Left renal cortex interstitium (tissue), 4 donors: ENCODE results near the gene SGTA. TPM values are rescaled to one million over a fixed set of nuclear protein-coding genes. Genes with fewer than 3 reads are reported as not detected.
"Not testable (repeated sequence)": the region's sequence is repeated elsewhere in the genome, so short reads cannot be mapped to it uniquely, and the experiment has no call there.

Source experiments
- DNase-seq, 4 donors: peaks; one replicate each; pipeline ENCODE4 v3.0.0-alpha.2; 2013; ENCODE audit warnings: low read depth in 4 of 4, low spot score in 2 of 4, missing footprints in 1 of 4
- polyA plus RNA-seq, 4 donors: library from polyadenylated mRNA; unstranded; fragments of 120-200 nt; gene quantifications; one replicate each; pipeline ENCODE4 v1.2.1, GENCODE V29; 2013; ENCODE audit not compliant: insufficient read length in 4 of 4

Gene SGTA
- polyA plus RNA-seq, 4 donors, result 45.4 to 74.1 (median 64.4) TPM

DNA sequence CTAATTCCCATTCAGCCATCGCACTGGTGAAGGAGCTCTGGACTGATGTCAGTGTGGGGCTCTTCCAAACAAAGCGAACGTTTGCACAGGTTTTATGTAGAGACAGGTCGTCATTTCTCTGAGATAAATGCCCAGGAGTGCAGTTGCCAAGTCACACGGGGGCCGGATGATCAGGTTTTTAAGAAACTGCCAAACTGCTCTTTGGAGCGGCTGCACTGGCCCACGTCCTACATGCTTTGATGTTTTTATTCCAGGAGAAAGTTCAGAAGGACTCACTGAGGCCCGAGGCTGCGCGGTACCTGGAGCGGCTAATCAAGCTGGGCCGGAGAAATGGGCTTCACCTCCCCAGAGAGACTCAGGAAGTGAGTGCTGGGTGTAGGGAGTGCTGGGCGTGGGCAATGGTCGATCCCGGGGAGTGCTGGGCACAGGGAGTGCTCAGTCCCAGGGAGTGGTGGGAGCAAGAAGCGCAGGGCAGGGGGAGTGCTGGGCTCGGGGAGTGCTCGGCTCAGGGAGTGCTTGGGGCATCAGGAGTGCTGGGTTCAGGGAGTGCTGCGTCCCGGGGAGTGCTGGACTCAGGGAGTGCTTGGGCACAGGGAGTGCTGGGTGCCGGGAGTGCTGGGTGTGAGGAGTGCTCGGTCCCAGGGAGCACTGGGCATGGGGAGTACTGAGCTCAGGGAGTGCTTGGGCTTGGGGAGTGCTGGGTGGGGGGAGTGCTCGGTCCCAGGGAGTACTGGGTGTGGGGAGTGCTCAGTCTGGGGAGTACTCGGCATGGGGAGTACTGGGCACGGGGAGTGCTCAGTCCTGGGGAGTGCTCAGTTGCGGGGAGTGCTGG lies 13.0 kb upstream of the SGTA start:
- DNase-seq, result no peak

DNA sequence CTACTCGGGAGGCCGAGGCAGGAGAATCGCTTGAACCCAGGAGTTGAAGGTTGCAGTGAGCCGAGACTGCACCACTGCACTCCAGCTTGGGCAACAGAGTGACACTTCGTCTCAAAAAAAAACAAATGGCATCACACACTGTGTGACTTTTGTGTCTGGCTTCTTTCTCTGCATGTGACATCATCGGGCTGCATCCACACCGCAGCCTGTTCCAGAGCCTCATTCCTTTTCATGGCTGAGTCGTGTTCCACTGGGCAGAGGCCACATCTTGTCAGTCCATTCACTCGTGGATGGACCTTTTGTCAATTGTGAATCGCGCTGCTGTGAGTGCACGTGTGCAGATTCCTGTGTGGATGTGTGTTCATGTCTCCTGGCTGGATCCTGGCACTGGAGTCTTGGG lies 10.5 kb upstream of the SGTA start:
- no peak for DNase-seq

DNA sequence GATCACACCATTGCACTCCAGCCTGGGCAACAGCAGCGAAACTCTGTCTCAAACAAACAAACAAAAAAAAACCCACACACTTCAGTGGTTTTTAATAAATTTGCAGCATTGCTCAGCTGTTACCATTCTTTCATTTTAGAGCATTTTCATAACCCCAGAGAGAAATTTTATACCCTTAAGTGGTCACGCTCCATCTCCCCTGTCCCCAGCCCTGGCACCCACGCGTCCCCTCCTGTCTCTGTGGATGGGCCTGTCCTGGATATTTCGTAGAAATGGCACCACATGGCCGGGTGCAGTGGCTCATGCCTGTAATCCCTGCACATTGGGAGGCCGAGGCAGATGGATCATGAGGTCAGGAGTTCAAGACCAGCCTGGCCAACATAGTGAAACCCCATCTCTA lies 10.1 kb upstream of the SGTA start:
- no peak for DNase-seq

DNA sequence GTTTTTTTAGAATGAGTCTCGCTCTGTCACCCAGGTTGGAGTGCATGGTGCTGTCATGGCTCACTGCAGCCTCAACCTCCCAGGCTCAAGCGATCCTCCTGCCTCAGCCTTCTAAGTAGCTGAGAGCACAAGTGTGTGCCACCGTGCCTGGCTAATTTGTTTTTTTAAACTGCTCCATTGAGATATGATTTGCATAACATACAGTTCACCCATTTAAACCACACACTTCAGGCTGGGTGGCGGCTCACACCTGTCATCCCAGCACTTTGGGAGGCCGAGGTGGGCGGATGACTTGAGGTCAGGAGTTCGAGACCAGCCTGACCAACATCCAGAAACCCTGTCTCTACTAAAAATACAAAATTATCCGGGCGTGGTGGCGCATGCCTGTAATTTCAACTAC lies 9.6 kb upstream of the SGTA start:
- not testable (repeated sequence) for DNase-seq

DNA sequence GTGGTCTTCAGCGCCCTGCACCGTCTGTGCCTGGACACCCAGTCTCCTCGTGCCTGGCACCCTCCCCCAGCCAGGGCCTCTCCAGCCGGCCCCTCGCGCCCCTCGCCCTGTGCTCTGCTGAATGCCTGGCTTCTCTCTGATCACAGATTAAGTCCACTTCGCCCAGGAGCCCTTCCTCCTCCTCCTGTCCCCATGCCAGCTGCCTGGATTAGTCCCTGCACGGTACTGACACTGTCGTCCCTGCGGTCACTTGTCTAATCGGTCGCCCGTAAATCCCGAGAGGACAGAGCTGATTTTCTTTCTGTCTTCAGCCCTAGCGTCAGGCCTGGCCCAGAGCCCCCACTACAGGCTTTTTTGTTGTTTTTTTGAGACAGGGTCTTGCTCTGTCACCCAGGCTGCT lies 8.8 kb upstream of the SGTA start:
- no peak for DNase-seq

DNA sequence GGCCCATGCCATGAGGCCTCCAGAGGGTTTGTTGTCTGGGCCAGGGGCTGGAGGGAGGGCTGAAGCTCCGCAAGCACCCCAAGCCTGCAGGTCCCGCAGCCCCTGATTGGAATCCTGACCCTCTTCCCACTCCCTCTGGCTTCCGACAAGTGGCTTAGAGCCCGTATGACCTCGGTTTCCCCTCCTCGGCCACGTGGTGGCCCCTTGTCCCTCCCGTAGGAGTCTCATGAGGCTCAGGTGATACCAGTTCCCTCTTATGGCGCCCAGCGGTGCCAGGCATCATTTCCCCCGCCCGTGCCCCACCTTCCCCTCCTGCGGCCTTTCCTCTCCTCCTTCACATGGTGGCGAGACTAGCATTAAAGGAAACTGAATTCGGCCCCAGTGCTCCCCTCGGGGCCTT lies 8.4 kb upstream of the SGTA start:
- no peak for DNase-seq

DNA sequence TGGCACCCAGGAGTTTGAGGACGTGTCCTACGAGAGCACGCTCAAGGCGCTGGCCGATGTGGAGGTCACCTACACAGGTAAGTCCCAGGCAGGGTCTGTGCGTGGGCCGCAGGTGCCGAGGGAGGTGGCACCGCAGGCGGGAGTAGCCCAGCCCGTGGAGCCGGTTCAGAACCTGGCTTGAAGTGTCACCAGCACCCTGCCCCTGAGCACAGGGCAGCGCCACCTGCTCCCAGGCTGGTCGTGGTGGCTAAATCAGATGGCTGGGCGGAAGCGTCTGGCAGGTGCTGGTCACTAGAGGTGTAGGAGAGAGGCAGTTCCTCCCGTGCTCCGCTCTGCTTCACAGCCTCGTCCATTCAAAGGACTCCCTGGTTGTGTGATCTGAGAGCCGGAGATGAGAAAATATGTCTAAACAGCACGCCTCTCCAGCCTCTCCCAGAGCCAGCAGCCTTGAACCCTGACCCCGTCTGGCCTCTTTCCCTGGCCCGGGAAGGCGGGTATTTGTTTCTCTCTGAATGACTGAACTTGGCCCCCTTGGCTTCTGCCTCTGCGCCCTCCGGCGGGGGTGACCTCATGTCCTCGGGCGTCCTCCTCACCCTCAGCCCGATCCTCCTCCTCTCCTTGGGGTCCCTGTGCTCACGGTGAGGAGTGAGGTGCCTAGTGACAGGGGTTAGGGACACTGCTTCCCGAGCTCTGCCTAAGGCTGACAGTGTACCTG lies 7.6 kb upstream of the SGTA start:
- DNase-seq, result no peak

DNA sequence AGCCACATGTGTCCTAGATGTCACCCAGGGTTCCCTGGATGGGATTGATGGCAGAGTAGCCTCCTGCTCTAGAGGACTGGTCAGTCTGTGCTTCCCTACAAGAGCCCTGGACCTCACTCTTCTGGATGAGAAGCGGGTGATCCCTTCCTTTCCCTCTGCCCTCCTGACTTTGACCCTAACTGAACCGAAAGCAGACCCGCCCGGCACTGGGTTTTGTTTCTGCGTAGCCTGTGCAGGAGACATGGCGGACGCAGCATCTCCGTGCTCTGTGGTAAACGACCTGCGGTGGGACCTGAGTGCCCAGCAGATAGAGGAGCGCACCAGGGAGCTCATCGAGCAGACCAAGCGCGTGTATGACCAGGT lies 7.1 kb upstream of the SGTA start:
- DNase-seq, result no peak

DNA sequence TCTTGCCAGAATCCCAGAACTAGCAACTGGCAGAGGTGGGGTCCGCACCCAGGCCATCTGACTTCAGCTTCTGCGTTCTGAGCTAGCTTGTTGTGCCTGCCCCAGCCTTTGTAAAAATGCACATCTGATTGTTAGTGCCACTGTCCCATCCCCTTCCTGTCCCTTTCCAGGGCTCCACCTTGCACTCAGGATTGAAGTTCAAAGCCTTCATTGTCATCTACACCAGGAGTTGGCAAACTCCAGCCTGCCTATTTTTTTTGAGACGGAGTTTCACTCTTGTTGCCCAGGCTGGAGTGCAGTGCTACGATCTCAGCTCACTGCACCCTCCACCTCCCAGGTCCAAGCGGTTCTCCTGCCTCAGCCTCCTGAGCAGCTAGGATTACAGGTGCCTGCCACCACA lies 5.2 kb upstream of the SGTA start:
- no peak for DNase-seq

DNA sequence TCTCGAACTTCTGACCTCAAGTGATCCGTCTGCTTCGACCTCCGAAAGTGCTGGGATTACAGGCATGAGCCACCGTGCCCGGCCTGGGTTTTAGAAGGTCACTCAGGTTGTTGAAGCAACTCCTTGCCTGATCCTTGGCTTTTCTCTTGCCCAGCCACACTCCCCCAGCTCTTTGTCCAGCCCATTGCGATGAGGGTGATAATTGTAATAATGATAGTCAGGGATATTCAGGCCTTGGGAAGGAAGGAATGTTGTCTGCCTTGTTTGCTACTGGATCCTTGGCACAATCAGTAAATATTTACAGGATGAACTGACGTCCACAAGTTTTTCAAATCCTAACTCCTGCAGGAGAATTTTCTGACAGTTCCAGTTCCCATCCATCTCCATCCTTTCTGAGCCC lies 4.0 kb upstream of the SGTA start:
- DNase-seq, result no peak

DNA sequence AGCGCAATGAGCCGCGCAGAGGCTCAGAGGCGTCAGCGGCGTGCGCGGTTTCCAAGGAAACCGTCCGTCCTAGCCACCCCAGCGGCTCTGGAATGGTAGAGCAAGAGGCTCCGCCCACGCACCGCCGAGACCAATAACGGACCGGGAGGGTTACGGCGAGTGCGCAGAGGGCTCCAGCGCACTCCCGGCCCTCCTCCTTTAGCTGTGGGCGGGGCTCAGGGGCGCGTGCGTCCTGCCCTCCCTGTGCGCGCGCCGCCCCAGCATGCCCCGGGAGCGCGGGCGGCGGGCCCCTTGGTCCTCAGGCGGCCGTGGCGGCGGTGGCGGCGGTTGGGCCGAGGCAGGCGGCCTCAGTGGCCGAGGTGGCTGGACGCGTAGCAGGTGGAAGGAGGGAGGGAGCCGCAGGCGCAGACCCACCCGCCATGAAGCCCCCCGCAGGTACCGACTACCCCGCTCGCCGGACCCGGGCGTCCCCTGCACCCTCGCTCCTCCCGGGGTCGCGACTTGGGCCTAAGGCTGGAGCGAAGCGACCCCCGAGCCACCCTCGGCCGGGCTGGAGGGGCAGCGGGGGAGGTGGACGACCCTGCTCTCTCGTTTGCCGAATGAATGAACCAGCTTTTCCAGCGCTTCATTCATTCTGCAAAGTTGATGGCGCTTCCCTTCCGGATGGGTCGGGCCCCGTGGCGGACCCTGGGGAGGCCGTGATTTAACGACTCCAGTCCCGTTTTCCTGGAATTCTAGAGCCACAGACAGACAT lies 2.3 kb upstream of the SGTA start, which contains the start of gene THOP1:
Gene THOP1, plus strand, starts transcription at position 260 of the 754 bp plus-strand sequence. Its CDS starts 160 bp downstream, at position 420.
- peak; percentile 88 to 98 (median 97) for DNase-seq

DNA sequence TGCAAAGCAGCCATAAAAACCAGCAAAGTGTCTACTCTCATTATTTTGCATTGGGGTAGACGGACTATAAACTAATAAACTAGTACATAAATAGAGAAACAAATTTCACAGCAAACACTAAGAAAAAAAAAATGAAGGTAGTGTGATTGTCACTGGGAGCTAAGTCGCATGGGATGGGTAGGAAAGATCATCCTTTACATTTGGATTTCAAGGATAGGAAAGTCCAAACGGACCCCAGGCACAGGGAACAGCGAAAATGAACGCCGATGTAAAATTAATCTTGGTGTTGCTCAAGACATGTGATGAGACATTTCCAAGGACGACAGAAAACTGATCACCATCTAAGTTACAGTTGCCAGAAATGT lies 690 bp upstream of the SGTA start:
- DNase-seq, result no peak

DNA sequence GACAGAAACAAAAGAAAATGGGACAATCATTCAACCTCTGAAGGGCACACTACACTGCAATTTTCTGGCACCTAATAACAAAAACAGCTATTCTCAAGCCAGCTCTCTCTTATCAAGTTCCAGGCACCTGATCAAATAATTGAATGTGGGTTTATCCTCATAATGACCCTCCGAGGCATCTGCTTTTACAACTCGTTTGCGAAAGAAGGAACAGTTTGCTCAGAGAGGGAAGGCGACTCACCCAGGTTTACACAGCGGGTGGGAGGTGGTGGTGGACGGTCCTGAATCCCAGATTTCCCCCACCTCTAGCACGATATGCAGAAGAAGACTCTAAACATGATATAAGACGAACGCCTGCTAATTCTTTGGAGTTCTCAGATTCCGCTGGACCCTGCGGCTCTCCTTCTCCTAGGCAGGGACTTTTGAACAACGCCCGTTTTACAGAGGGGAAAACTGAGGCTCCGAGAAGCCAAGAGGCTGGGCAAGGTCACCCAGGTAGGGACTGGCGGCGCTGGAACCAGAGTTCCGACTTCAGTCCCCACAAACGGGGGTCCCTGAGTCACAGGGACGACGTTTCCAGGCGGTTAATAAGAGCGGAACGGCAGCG lies 641 bp downstream of the SGTA start:
- DNase-seq, result no peak

DNA sequence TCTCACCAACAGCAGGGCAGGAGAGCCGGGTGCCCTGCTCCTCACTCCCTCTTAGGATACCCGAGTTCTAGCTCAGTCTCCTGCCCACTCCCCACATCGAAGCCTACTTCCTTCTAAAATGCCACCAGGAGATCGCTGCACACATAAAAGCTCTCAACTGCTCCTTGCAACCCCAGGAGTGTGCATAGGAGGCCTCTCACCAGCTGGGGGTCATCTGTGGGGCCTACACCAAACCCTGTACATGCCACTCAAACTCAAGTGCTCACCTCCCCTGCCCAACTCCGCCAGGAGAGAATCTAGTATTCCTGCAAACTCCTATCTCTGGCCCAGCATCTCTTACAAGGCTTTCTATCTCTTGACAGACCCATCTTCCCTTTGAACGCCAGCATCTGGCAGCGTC lies 2.8 kb downstream of the SGTA start:
- DNase-seq, result no peak

DNA sequence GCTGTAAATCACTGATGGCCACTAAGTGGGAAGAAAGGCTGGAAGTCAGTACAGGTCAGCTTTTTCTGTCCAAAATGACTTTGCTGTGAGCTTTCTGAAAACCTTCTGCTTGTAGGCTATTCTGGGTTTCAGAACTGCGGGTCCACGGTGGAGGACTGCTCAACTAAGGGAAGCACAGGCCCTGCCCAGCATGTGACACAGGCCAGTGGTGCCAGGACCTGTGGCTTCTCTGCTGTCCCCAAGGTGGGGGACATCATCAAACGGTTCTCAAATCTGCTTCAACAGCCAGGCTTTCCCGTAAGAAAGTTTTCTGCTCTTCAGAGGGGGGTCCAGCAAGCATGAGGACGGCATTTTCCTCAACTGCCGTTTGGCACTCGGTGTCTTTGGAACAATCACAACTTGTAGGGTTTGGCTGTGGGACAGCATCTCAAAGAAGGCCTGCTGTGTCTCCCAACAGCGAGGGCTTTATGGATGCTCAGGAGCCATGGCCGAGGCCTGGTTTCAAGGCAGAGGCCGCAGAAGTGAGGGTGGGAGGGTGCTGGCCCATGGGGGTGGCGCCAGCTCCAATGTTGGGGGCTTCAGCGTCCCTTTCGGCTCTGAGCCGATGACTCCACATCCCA lies 3.8 kb downstream of the SGTA start:
- DNase-seq, result no peak

DNA sequence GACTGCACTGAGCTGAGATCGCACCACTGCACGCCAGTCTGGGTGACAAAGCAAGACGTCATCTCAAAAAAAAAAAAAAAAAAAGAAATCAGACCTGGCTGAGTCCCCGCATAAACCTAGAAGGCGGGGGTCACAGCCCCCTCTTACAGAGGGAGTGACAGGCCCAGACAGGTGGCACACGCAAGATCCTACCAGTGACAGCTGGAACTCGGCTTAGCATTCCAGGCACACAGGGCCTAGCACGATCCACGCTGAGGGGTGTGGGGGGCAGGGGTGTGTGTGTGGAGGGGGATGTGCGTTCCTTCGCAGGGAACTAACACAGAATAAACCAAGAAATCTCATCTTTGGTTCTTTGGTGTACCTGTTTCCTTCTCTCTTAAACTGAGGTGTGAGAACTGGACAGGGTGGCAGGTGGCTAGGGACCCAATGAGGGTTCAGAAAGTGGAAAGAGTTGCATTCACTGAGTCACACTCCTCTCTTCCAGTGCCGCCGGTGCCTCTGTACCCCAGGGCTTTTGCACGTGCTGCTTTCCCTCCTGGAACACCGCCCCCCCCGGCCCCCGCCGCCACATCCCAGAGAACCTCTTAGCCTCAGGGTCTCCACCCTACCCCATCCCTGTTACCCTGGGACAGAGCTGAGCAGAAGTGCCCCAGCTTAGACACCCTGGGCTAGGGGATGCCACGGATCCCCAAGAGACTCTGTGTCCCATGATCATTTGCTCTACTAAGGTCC lies 5.0 kb downstream of the SGTA start:
- DNase-seq, result no peak

DNA sequence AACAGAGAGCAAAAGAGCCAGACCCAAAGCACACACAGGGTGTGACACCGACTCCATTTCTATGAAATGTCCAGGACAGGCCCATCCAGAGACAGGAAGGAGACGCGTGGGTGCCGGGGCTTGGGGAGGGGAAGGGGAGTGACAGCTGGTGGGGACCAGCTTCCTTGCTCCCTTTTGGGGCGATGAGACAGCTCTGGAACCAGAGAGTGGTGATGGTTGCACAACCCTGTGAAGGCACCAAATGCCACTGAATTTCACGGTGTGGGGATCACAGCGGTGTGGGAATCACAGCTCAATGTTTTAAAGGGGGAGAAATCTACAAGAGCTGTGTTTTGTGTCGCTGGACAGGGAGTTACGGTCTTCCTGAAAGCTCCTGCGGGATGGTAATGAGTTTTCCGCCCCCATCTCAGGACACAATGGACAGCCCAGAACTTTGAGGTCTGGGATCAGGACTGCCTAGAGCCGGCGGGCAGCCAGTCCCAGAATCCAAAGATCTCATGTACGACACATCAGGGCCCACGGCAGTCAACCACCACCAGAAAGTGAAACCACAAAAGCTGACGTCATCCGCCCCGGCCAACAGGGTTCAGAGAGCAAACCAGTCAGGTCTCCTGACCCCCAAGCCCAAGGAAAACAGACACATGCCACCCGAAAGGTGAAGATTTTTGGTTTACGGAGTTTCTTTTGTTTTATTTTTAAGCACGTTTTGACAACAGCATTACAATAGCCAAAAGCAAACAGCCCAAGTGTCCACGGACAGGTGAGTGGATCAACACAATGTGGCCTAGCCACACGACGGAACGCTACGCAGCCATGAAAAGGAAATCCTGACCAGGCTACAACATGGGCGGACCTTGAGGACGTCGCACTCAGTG lies 7.3 kb downstream of the SGTA start:
- DNase-seq, result no peak

DNA sequence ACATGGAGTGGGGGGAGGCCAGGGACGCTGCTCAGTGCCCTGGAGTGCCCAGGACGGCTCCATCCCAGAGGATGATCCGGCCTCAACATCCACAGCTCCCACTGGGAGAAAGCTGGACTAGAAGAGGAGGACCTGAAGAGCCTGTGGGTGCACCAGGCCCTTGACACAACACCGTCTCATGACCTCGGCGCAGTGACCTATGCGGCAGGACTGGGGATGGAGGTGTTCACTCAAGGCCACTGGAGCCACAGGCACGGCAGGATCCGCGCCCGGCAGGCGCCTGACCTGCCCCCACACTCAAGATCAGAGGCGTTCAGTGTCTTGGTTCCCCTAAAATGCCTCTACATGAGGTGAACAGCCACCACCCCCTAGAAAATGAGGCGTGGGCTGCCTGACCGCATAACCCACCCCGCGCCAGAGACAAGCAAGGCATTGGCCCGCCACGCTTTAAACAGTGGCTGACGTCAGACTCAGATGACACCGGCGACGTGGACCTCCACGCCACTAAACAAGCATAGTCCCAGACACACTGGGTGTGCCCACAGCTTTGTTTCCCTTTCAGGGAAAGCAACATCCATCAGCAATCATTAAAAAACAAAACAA lies 8.0 kb downstream of the SGTA start:
- no peak for DNase-seq
